ENCODE measurements around the gene SIPA1. TPM values are rescaled to one million over a fixed set of nuclear protein-coding genes. Genes with fewer than 3 reads are reported as not detected.
A peak's percentile ranks its signal among the peaks of the same experiment; 100 is the strongest.

The SIPA1 gene
- total and polyA plus RNA-seq, 12 donors = 11.8 to 85.9 (median 21.2) TPM

- H3K9me3 ChIP-seq = no peaks in the 10 kb centered on the region
- 91% methylated on average over 16 of the region's 16 CpGs for WGBS, 2 donors
- peaks cover 2 to 82% (median 24%) of the 10 kb centered on the region in 9 donors for H3K36me3 ChIP-seq
- peak overlapping the region in 7 of 10 donors; percentile 13 to 97 (median 95) for H3K27ac ChIP-seq
- peaks cover 0 to 8% (median 0%) of the 10 kb centered on the region in 7 donors for H3K27me3 ChIP-seq
- intact Hi-C loops (cut with DNase I) = no loop called here
- H3K4me1 ChIP-seq = peaks cover 23 to 59% (median 41%) of the 10 kb centered on the region in 9 donors
- TF ChIP-seq CTCF (IDR thresholded peaks at IDR 0.05) = no peak
- no peak overlapping the region for H3K4me3 ChIP-seq
- DNase-seq = no peak
- ATAC-seq = no peak
These were observed 12.0 kb downstream of the SIPA1 start for GRCh38 chr11:65649656-65650546.

GRCh38 chr11:65650547-65651338, 12.8 kb downstream of the SIPA1 start:
- DNase-seq (no peak), ATAC-seq (no peak)
- WGBS, 2 donors = 81 to 83% methylated on average over 20 of the region's 20 CpGs
- H3K4me3 ChIP-seq = peak overlapping the region in 1 of 10 donors; percentile 61
- peaks cover 0 to 8% (median 0%) of the 10 kb centered on the region in 7 donors for H3K27me3 ChIP-seq
- TF ChIP-seq CTCF (IDR thresholded peaks at IDR 0.05) = no peak
- H3K9me3 ChIP-seq = no peaks in the 10 kb centered on the region
- H3K27ac ChIP-seq = peak overlapping the region in 9 of 10 donors; percentile 91 to 99 (median 96)
- H3K4me1 ChIP-seq = peaks cover 23 to 66% (median 42%) of the 10 kb centered on the region in 9 donors
- peaks cover 2 to 82% (median 32%) of the 10 kb centered on the region in 9 donors for H3K36me3 ChIP-seq
- intact Hi-C loops (cut with DNase I) = no loop called here

GRCh38 chr11:65651339-65651588, 13.4 kb downstream of the SIPA1 start:
- H3K4me3 ChIP-seq = peak overlapping the region in 1 of 10 donors; percentile 61
- peaks cover 23 to 66% (median 42%) of the 10 kb centered on the region in 9 donors for H3K4me1 ChIP-seq
- 95 to 100% methylated on average over 3 of the region's 3 CpGs for WGBS, 2 donors
- H3K27ac ChIP-seq = peak overlapping the region; percentile 91 to 99 (median 96)
- intact Hi-C loops (cut with DNase I) = no loop called here
- no peak for DNase-seq
- peaks cover 2 to 82% (median 36%) of the 10 kb centered on the region in 9 donors for H3K36me3 ChIP-seq
- no peak for TF ChIP-seq CTCF (IDR thresholded peaks at IDR 0.05)
- no peaks in the 10 kb centered on the region for H3K9me3 ChIP-seq
- H3K27me3 ChIP-seq = peaks cover 0 to 8% (median 0%) of the 10 kb centered on the region in 7 donors
- no peak for ATAC-seq
